COLO668 (cell line): ENCODE measurements around the gene LRRC61.
"Not testable (repeated sequence)": the region's sequence is repeated elsewhere in the genome, so short reads cannot be mapped to it uniquely, and the experiment has no call there.

Experiments used
- DNase-seq: peaks from one replicate; lab custom pipeline; 2025; ENCODE audit not compliant: unreplicated experiment; lab: John Stamatoyannopoulos, UW

Gene LRRC61, protein sequence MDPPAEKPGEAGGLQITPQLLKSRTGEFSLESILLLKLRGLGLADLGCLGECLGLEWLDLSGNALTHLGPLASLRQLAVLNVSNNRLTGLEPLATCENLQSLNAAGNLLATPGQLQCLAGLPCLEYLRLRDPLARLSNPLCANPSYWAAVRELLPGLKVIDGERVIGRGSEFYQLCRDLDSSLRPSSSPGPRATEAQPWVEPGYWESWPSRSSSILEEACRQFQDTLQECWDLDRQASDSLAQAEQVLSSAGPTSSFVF

DNA sequence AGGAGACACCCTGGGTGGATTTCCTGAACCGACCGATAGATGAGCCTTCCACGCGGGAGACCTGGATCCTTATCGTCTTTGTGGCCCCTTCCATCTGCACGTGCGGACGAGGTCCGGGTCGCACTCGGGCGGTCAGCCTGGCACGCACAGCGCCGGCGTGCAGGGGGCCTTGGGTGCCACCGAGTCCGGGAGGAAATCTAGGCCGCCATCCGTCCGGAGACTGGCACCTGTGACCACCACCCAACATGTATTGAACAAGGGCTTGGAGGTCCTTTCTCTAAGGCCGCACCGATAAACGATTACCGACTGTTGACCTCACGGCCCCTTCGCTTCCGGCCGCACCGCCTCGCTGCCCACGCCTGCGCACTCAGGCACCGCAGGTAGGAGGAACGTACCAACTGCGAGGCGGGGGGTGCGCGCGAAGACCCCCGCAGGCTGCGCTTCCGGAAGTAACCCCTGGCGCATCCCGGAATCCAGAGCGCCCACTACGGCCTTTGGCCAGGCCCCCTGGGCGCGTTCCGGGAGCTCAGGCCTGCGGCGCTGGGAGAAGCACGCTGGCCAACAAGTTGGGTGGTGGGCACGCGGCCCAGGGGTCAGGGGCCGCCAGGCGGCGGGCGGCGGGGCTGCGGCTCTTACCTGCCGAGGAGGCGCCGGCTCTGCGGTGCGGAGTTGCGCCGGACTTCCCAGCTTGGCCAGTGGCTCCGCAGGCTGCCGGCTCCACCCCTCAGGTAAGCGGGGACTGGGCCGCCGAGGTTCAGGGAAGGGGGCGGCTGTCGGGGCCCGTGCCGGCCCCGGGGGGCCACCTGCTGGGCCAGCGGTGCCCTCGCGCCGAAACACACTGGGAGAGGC, at the start of gene LRRC61, which contains the start of gene ACTR3C:
LRRC61 (plus strand) TSS at position 523 of the 849 bp plus-strand sequence. CDS start 13,507 bp downstream, outside the sequence.
ACTR3C (minus strand) TSS at position 713 of the 849 bp plus-strand sequence. CDS start 28,249 bp downstream, outside the sequence.
- peak; percentile 85 for DNase-seq

GRCh38 chr7:150276132-150276695, 46.9 kb upstream of the LRRC61 start:
- DNase-seq = peak; percentile 5

DNA sequence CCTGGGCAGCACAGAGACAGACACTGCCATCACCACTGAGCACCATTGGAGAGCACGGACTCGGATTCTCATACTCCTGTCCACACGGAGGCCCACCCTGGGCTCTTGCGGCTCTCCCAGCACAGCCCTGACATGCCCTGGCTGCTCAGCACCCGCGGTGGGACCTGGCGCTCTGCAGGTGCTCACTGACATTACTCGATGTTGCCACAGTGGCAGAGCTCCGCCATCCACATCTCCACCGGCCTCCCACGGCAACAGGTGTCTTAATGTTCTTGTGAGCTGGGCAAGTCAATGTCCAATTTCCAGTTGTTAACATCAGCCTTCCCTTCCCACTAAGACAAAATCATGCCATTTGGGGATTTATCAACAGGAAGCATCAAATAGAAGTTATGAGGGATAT, 44.8 kb upstream of the LRRC61 start:
- DNase-seq = not testable (repeated sequence)

- DNase-seq = not testable (repeated sequence)
Observed at GRCh38 chr7:150281681-150282403, 41.3 kb upstream of the LRRC61 start.

- not testable (repeated sequence) for DNase-seq
Observed at GRCh38 chr7:150283111-150283510, 40.0 kb upstream of the LRRC61 start.

- DNase-seq = not testable (repeated sequence)
Observed at GRCh38 chr7:150283608-150284007, 39.5 kb upstream of the LRRC61 start.

DNA sequence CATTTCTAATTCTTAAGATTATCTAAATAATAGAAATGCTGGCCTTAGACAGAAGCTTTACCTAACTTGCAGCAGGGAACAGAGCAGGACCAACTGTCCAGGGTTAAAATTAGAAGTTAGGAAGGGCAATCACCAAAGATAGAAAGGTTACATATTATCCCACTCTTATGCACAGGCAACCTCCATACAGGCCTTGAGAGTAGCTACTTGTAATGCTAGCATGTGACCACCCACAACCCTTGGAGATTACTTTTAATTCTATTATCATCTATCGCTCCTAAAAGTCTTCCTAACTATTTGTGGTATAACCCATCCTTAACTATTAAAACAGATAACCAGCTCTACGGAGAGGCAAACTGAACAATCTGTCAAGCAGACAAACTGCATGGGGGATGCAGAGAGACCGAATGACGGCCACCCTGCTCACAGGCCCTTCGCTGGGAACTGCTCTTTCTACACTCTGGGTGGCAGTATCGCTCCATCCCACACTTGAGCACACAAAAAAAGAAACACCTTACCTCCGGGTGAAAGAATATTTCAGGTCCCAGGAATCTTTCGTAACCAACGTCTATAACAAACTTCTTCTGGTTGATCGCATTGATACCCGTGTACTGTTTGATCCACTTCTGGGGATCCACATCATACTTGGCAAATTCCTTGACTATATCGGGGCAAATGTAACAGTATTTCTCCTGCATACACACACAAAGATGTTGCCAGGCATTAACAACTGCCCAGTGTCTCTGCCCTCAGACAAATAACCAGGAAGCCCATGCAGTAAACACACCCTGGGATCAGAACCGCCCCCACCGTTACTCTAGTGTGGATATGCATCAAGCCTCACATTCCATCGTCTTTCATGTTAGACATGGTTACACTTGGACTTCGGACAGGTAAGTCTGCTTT, 37.1 kb upstream of the LRRC61 start:
- DNase-seq = peak; percentile 15

GRCh38 chr7:150287815-150288214, 35.3 kb upstream of the LRRC61 start:
- not testable (repeated sequence) for DNase-seq

GRCh38 chr7:150288816-150289215, 34.3 kb upstream of the LRRC61 start:
- not testable (repeated sequence) for DNase-seq

DNA sequence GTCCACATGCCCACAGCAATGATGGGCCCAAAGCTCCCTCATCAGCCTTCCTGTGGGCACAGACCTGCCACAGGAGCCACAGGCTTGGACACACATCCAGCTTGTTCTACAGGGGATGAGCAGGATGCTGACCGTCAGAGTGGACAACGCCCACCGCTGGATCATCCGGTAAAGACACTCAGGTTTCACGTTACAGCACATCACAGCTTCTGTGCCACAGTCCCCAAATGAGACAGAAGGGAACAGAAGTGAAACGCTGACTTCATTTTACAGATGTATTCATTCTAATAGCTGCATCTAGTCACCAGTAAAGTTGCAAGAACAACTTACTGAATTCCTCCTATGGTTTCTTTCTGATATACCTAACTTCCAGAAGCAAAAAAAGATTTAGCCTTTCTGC, 32.8 kb upstream of the LRRC61 start:
- not testable (repeated sequence) for DNase-seq

GRCh38 chr7:150295027-150295426, 28.1 kb upstream of the LRRC61 start:
- DNase-seq = not testable (repeated sequence)

DNA sequence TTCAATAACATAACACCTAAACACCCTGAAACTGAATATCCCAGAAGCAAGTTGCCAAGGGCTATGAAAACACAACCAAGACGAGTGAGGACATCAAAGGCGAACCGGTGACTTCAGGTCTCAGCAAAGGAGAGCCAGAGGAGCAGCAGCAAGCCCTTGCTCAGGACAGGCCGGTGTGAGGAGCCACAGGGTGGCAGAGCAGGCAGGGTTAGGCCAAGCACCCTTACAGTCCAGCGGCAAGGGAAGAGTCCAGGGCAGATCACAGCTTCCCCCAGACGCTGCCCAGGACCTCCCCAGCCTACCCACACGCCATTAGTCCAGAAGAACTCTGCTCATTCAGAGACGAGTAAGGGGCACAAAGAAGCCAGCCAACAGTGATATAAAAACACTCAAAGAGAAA, 27.5 kb upstream of the LRRC61 start:
- DNase-seq = not testable (repeated sequence)

DNA sequence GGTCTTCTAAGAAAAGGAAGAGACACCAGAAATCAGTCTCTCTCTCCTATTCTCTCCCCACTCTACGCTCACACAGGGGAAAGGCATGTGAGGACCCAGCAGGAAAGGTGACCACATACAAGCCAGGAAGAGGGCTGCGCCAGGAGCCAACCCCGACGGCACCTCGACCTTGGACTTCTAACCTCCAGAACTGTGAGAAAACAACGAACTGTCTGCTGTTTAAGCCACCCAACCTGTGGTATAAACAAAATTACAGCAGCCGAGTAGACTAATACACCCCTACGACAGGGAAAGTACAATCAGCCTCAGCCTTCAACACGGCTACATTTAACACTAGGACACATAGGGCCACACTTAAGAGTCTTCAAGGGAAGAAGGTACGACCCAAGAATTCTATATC, 26.4 kb upstream of the LRRC61 start:
- DNase-seq = not testable (repeated sequence)

GRCh38 chr7:150297978-150298377, 25.2 kb upstream of the LRRC61 start:
- not testable (repeated sequence) for DNase-seq

DNA sequence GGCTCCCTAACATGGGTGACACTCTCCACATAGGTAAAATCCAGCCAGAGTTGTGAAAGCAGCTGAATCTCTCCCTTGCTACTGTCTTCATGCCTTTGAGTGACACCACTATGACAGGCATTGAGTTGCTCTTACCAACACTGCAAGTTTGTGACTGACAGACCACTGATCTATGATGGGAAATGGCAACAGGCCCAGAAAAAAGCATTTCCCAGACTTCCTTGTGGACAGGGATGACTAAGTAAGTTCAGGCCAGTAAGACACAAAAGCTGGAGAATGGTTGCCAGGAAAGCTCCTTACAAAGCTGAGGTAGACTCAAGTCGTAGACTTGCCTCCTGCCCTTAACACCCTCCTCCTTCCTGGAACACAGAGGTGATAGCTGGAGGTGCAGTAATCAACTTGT, 20.2 kb upstream of the LRRC61 start:
- not testable (repeated sequence) for DNase-seq

DNA sequence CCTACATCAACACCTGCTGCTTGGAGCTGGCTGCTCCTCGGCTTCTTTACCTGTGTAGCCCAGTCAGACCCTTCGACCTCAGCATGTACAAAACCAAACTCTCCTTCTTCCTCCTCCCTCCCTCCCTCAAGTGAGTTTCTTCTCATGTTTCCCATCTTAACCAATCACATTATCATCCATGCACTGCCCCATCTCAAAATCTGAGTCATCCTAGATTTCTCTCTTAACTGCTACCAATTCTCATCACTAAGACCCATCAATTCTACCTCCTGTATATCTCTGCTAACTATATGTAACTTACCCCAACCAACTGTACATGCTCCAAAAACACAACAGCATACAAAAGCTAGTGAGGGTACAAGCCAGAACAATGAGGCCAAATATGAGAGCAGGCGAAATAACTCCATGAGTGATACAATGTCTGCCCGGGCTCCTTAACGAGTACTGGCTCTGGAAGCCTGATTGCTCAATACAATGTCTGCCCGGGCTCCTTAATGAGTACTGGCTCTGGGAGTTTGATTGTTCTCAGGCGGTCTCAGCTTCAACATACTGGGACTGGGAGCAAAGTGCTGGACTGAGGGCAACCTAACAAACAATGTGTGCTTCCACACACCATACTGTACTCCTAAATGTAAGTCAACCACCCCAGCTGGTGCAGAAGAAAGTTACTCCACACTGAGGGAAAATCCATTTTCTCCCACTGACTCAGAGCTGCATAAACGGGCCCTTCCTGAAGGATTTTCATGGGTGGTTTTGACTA, 18.5 kb upstream of the LRRC61 start:
- not testable (repeated sequence) for DNase-seq

DNA sequence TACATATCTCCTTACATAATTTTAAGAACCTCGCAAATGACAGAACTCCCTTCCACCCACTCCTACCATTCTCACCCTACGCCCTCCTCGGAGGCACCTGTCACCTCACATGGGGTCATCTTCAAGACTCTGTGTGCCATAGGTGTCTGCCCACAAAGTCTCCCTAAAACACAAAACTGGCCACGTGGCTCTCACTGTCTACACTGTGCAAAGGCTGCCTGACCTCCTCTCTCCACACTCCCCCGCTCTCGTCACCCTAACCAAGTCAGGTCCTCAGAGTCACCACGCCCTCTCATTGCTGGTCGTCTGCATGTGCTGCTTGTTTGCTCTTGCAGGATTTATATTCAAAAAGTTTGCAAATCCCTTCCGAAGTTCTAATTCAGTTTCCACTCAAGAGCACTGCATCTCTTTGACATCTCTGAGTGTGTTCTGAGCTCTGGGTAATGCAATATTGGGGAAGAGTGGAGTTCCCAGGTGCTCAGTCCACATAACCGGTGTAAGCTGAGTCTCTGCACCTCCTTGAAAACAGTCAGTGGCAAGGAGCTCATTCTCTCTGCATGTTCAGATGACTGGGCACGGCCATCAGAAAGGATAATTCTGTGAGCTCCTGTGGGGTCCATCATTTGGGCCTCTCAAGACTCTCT, 17.8 kb upstream of the LRRC61 start:
- DNase-seq = not testable (repeated sequence)

- DNase-seq = not testable (repeated sequence)
Observed at GRCh38 chr7:150305903-150306284, 17.3 kb upstream of the LRRC61 start.

DNA sequence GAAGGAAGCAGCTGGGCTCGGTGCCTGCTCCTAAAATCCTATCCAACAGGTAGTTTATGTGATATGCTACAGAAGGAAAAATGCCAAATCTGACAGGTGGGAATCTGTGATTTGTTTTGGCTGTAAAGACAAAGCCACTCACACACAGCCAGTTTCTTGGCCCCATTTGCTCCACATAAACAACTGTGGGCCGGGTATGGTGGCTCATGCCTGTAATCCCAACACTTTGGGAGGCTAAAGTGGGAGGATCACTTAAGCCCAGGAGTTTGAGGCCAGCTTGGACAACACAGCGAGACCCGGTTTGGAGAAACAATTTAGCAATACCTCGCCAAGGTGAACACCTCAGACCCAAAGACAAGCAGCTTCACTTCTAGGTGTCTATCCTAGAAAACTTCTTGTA, 16.8 kb upstream of the LRRC61 start:
- DNase-seq = not testable (repeated sequence)
